ENCODE data around the gene HDDC3.

- TF ChIP-seq CTCF (IDR thresholded peaks at IDR 0.05) (no peak), POLR2AphosphoS5 (IDR thresholded peaks at IDR 0.05; ENCODE audit: low read depth, low read length) (no peak), TCF7L2 (IDR thresholded peaks at IDR 0.05; ENCODE audit: low read depth, low read length) (no peak), SIN3A (IDR thresholded peaks at IDR 0.05; ENCODE audit: borderline replicate concordance, insufficient read depth, low read depth, low read length) (no peak)
Measured at GRCh38 chr15:90882781-90883525, 49.4 kb downstream of the HDDC3 start.
